Omental fat pad (tissue), 4 donors: ENCODE results near the gene CTSA. TPM values are rescaled to one million over a fixed set of nuclear protein-coding genes. Genes with fewer than 3 reads are reported as not detected.

Experiments
- ATAC-seq: fragments of 150-250 bp; one replicate; pipeline ENCODE4 v1.9.1; 2016; ENCODE audit warnings: mild to moderate bottlenecking, moderate library complexity; ENCODE audit not compliant: low FRiP score
- DNase-seq: peaks from one replicate; pipeline ENCODE4 v3.0.0-alpha.2; 2019; ENCODE audit warnings: low spot score
- CTCF ChIP-seq, 3 donors: fragments of 450-650 bp; IDR thresholded peaks; one replicate each; pipeline ENCODE4 v1.5.1; 2016 to 2017; ENCODE audit warnings: antibody characterized with exemption in 3 of 3, mild to moderate bottlenecking in 3 of 3, moderate library complexity in 2 of 3
- total RNA-seq, 4 donors: library from RNA; depleted of rRNA; stranded (reverse); fragments of >200 nt; gene quantifications; one replicate each; pipeline ENCODE4 v1.1.0, GENCODE V29; 2016

CTSA gene
- total RNA-seq, 4 donors from 2014 or later = 79.2 to 148 (median 85.9) TPM

GRCh38 chr20:45890077-45890984, 804 bp upstream of the CTSA start:
- TF ChIP-seq CTCF (IDR thresholded peaks at IDR 0.05) = peak in 1 of 3 donors; percentile 31
- DNase-seq (peak; percentile 80), ATAC-seq (peak; percentile 83)

- ATAC-seq (no peak), DNase-seq (no peak)
- no peak for TF ChIP-seq CTCF (IDR thresholded peaks at IDR 0.05)
Observed at GRCh38 chr20:45892049-45892825, 1.1 kb downstream of the CTSA start.

GRCh38 chr20:45892828-45893500, 1.8 kb downstream of the CTSA start:
- TF ChIP-seq CTCF (IDR thresholded peaks at IDR 0.05) = no peak
- no peak for ATAC-seq
- DNase-seq = no peak

- ATAC-seq (no peak), DNase-seq (no peak)
- TF ChIP-seq CTCF (IDR thresholded peaks at IDR 0.05) = no peak
Observed at GRCh38 chr20:45893831-45894230, 2.7 kb downstream of the CTSA start.

GRCh38 chr20:45894797-45895196, 3.7 kb downstream of the CTSA start:
- TF ChIP-seq CTCF (IDR thresholded peaks at IDR 0.05) = no peak

GRCh38 chr20:45896641-45897161, 5.6 kb downstream of the CTSA start:
- no peak for DNase-seq
- no peak for TF ChIP-seq CTCF (IDR thresholded peaks at IDR 0.05)
- ATAC-seq = no peak

More at GRCh38 chr20:45894797-45895196, 3.7 kb downstream of the CTSA start:
- DNase-seq (no peak), ATAC-seq (no peak)
